ENCODE measurements around the gene CRTAC1.

CRTAC1 gene

DNA sequence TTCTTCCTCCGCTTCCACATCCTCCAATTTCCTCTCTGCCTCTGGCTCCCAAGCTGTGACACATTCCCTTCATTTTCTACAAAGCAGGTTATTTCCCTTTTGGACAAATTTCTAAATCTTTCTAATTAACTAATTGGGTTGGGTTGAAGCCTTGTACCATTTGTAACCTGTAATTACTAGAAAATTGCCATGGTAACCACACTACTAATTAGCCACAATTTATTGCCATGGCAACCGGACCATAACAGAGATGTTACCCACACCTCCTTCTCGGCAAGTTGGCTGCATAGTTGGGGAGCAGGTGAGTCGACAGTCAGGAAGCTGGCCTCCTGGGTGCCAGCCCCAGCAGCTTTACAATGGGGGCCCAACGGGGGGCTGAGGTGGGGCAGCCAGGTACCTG is 119.2 kb downstream of the CRTAC1 start:
- H3K4me3 Mint-ChIP-seq = no peak overlapping the region
- peaks cover 1% of the 10 kb centered on the region for H3K36me3 Mint-ChIP-seq (ENCODE audit: insufficient read depth)
- peaks cover 22% of the 10 kb centered on the region for H3K27me3 Mint-ChIP-seq
- no peak for DNase-seq (ENCODE audit: low spot score in 2 of 2)
- no peak for ATAC-seq (replicated peaks; ENCODE audit: extremely low read depth, poor library complexity, severe bottlenecking)
- no peaks in the 10 kb centered on the region for H3K9me3 Mint-ChIP-seq
- no peak overlapping the region for H3K27ac Mint-ChIP-seq (ENCODE audit: low read depth)
- peaks cover 9% of the 10 kb centered on the region for H3K4me1 Mint-ChIP-seq

DNA sequence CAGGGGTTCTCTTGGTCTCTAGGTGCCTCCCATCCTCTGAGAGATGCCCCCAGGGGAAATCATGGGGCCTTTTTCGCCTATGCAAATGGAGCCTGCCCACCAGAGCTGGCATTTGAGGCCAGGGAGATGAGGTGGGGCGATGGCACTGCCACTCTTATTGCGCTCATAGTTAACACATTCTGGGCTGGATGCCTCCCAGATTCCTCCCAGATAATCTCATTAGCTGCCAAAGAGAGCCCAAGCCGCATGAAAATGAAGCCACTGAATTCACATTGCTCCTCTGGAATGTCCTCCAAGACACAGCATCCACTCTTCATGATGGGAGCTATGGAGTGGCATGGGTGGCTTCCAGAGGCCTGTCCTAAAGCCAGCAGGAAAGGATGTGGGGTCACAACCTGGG is 119.8 kb downstream of the CRTAC1 start:
- peaks cover 1% of the 10 kb centered on the region for H3K36me3 Mint-ChIP-seq (ENCODE audit: insufficient read depth)
- H3K27me3 Mint-ChIP-seq = peaks cover 21% of the 10 kb centered on the region
- DNase-seq (ENCODE audit: low spot score in 2 of 2) (no peak), ATAC-seq (replicated peaks; ENCODE audit: extremely low read depth, poor library complexity, severe bottlenecking) (no peak)
- no peak overlapping the region for H3K4me3 Mint-ChIP-seq
- H3K9me3 Mint-ChIP-seq = no peaks in the 10 kb centered on the region
- no peak overlapping the region for H3K27ac Mint-ChIP-seq (ENCODE audit: low read depth)
- peaks cover 9% of the 10 kb centered on the region for H3K4me1 Mint-ChIP-seq

DNA sequence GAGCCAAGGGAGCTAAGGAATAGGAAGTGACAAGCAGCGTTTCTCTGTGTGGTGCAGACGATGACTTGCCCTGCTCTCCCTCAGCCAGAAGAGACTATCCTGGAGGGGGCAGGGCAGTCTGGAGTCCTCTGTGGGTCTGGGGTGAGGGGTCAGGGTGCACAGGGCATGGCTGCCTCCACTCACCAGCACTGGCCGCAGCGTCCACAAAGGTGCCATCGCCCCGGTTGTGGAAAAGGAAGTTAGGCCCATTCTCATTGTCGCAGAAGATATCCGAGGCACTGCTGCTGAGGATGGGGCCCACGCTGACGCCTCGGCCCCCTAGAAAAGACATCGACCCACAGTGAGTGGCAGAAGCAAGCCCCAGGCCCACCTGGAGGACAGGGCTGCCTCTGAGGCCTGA is 122.6 kb downstream of the CRTAC1 start:
- no peak for DNase-seq (ENCODE audit: low spot score in 2 of 2)
- Mint-ChIP-seq H3K9me3 (no peaks in the 10 kb centered on the region), H3K27ac (ENCODE audit: low read depth) (no peak overlapping the region), H3K36me3 (ENCODE audit: insufficient read depth) (peaks cover 1% of the 10 kb centered on the region), H3K4me3 (no peak overlapping the region), H3K4me1 (no peaks in the 10 kb centered on the region), H3K27me3 (peaks cover 43% of the 10 kb centered on the region)
- ATAC-seq (replicated peaks; ENCODE audit: extremely low read depth, poor library complexity, severe bottlenecking) = no peak

DNA sequence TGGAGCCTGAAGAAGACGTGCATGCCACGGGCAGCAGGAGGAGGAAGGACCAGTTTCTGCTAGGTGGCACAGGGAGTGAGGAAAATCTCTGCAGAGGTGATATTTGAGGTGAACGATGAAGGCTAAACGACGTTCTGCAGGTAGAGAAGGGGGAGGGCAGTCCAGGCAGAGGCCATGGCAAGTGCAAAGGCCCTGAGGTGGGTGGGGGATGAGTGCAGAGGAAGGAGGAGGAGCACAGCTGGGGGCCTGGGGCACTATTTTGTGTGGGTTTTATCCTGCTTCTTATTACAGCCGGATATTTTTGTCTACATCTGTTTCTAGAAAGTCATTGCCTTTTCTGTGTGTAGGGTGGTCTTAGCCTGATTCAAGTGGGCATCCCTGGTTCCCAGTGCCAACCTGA is 123.2 kb downstream of the CRTAC1 start:
- peaks cover 1% of the 10 kb centered on the region for H3K36me3 Mint-ChIP-seq (ENCODE audit: insufficient read depth)
- H3K9me3 Mint-ChIP-seq = no peaks in the 10 kb centered on the region

DNA sequence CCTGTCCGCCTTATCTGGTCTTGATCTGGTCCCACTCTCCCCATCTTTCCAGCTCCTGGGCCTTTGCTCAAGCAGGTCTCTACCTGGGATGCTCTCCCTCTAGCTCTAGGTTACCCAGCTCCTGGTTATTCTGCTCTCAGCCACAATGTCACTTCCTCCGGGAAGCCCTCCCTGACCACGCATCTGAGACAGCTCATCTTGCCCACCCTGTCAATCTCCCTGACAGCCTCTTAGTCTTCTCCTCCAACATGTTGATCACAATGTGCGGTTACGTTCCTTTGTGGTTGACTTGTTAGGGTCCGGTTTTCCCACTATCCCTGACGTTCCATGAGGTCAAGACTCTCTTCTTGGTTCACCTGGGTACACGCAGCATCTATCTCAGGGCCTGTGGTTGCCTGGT is 125.1 kb downstream of the CRTAC1 start:
- no peak overlapping the region for H3K27ac Mint-ChIP-seq (ENCODE audit: low read depth)
- H3K9me3 Mint-ChIP-seq = no peaks in the 10 kb centered on the region
- peaks cover 58% of the 10 kb centered on the region for H3K27me3 Mint-ChIP-seq

More for the DNA sequence above, 123.2 kb downstream of the CRTAC1 start:
- no peaks in the 10 kb centered on the region for H3K4me1 Mint-ChIP-seq
- no peak overlapping the region for H3K27ac Mint-ChIP-seq (ENCODE audit: low read depth)
- H3K27me3 Mint-ChIP-seq = peaks cover 47% of the 10 kb centered on the region
- ATAC-seq (replicated peaks; ENCODE audit: extremely low read depth, poor library complexity, severe bottlenecking) (no peak), DNase-seq (ENCODE audit: low spot score in 2 of 2) (no peak)
- H3K4me3 Mint-ChIP-seq = no peak overlapping the region

DNA sequence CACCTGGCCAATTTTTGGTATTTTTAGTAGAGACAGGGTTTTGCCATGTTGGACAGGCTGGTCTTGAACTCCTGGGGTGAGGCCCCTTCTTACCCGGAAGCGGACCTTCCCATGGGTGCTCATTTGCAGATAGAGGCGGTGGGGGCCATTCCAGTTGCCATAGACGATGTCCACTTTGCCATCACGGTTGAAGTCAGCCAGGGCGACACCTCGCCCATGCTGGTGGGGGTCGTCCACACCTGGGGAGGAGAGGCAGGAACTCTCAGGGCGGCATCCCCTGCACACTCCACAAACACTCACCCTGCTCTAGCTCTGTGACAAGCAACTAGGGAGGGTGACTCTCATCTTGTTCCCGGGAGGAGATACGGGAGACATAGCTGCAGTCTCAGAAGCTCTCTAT is 125.8 kb downstream of the CRTAC1 start:
- DNase-seq (ENCODE audit: low spot score in 2 of 2) (no peak), ATAC-seq (replicated peaks; ENCODE audit: extremely low read depth, poor library complexity, severe bottlenecking) (no peak)
- Mint-ChIP-seq H3K36me3 (ENCODE audit: insufficient read depth) (peaks cover 1% of the 10 kb centered on the region), H3K4me3 (no peak overlapping the region), H3K27me3 (peaks cover 58% of the 10 kb centered on the region), H3K4me1 (no peaks in the 10 kb centered on the region), H3K9me3 (no peaks in the 10 kb centered on the region), H3K27ac (ENCODE audit: low read depth) (no peak overlapping the region)

More for the DNA sequence above, 125.1 kb downstream of the CRTAC1 start:
- ATAC-seq (replicated peaks; ENCODE audit: extremely low read depth, poor library complexity, severe bottlenecking) = no peak
- peaks cover 1% of the 10 kb centered on the region for H3K36me3 Mint-ChIP-seq (ENCODE audit: insufficient read depth)
- no peak for DNase-seq (ENCODE audit: low spot score in 2 of 2)
- no peak overlapping the region for H3K4me3 Mint-ChIP-seq
- H3K4me1 Mint-ChIP-seq = no peaks in the 10 kb centered on the region

DNA sequence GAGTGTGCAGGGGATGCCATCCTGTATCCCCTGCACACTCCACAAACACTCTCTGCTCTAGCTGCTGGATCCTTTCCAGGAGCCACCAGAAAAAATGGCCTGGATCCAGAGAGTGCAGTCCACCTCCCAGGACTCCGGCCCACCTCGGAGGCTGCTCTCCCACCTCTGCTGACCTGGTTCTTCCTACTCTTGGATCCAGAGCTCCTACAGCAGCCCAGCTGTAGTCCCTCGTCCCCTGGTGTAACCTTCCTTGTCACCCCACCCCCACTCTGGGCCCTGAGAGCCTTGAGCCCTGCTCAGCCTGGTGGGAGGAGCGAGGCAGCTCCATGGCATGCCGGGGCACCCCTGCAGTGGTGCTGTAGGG is 126.4 kb downstream of the CRTAC1 start:
- ATAC-seq (replicated peaks; ENCODE audit: extremely low read depth, poor library complexity, severe bottlenecking) = no peak
- no peak for DNase-seq (ENCODE audit: low spot score in 2 of 2)
- Mint-ChIP-seq H3K27me3 (peaks cover 58% of the 10 kb centered on the region), H3K4me1 (no peaks in the 10 kb centered on the region), H3K9me3 (no peaks in the 10 kb centered on the region), H3K4me3 (no peak overlapping the region), H3K36me3 (ENCODE audit: insufficient read depth) (peaks cover 1% of the 10 kb centered on the region), H3K27ac (ENCODE audit: low read depth) (no peak overlapping the region)

DNA sequence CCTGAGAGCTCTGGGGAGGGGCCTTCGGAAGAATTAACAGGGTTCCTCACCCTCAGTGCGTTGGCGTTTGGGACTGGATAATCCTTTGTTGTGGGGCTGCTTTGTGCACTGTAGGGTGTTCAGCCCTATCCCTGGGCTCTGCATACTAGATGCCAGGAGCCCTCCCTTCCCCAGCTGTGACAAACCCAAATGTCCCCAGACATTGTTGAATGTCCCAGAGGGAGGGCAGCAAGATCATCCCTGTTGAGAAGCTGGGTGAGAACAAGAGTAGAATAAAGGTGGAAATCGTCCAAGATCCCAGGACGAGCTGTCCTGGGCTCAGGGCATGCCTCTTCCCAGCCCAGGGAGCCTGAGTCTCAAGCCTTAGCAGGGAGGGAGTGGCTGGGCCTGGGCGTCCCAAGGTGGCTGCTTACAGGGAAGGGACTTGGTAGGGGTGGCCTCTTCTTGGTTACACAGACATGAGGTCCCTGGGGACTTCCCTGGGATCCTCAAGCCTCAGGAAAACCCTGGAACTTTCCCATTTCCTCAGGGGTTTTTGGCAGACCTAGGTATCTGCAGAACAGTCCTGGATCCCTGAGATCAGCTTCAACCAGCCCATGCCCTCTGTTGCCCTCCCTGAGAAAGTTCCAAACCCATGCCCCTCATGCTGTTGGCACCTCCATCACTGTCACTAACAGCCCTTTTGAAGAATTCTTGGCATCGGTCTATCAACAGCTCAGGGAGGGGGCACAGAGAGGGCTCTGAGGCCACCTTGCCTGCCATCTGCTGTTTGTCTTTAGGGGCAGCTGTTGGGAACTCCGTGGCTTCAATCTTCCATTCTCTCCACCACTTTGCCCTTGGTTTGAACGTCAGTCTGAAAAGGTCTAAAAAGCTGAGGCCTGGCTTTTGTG is 127.0 kb downstream of the CRTAC1 start:
- Mint-ChIP-seq H3K36me3 (ENCODE audit: insufficient read depth) (peaks cover 1% of the 10 kb centered on the region), H3K9me3 (no peaks in the 10 kb centered on the region), H3K4me3 (no peak overlapping the region), H3K27ac (ENCODE audit: low read depth) (no peak overlapping the region), H3K4me1 (no peaks in the 10 kb centered on the region), H3K27me3 (peaks cover 58% of the 10 kb centered on the region)
- no peak for ATAC-seq (replicated peaks; ENCODE audit: extremely low read depth, poor library complexity, severe bottlenecking)
- DNase-seq (ENCODE audit: low spot score in 2 of 2) = no peak

DNA sequence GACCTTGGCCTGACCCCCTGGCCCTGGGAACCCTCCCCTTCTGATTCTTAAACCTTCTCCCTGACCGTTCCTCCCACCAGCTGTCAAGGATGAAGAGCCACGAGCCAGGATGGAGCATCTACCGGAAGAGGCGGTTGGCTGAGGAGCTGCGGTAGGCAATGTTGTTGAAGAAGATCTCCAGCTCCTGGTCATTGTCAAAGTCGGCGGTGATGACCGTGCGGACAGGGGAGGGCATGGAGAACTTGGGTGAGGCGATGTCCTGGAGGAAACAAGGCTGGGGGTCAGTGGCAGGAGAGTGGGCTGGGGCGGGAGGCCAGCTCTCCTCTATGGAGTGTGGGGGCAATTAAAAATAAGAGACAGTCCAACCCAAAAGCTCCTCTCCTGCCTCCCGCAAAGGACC is 129.0 kb downstream of the CRTAC1 start:
- no peak overlapping the region for H3K4me3 Mint-ChIP-seq
- H3K27ac Mint-ChIP-seq (ENCODE audit: low read depth) = no peak overlapping the region
- DNase-seq (ENCODE audit: low spot score in 2 of 2) (no peak), ATAC-seq (replicated peaks; ENCODE audit: extremely low read depth, poor library complexity, severe bottlenecking) (no peak)
- no peaks in the 10 kb centered on the region for H3K36me3 Mint-ChIP-seq (ENCODE audit: insufficient read depth)
- H3K27me3 Mint-ChIP-seq = peaks cover 45% of the 10 kb centered on the region
- H3K9me3 Mint-ChIP-seq = no peaks in the 10 kb centered on the region
- H3K4me1 Mint-ChIP-seq = no peaks in the 10 kb centered on the region

DNA sequence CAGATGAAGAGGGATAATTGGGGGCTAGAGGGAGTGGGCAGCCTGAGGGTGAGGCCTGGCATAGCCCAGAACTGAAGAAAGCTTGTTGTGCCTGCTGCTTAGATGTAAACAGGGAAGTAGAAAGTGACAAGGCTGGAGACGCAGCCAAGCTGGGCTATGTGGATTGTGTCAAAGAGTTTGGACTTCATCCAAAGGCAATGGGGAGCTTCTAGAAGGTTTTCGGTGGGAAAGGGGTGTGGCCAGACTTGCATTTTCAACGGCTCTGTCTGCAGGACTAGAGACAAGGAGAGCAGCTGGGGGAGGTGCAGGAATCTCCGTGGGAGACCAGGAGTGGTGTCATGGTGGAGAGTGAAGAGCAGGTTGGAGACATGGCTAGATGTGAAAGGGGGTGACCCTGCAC is 132.0 kb downstream of the CRTAC1 start:
- DNase-seq (ENCODE audit: low spot score in 2 of 2) = no peak
- no peak for ATAC-seq (replicated peaks; ENCODE audit: extremely low read depth, poor library complexity, severe bottlenecking)
- no peaks in the 10 kb centered on the region for H3K36me3 Mint-ChIP-seq (ENCODE audit: insufficient read depth)
- no peak overlapping the region for H3K27ac Mint-ChIP-seq (ENCODE audit: low read depth)
- H3K4me3 Mint-ChIP-seq = no peak overlapping the region
- no peaks in the 10 kb centered on the region for H3K9me3 Mint-ChIP-seq
- no peaks in the 10 kb centered on the region for H3K4me1 Mint-ChIP-seq
- peaks cover 48% of the 10 kb centered on the region for H3K27me3 Mint-ChIP-seq

DNA sequence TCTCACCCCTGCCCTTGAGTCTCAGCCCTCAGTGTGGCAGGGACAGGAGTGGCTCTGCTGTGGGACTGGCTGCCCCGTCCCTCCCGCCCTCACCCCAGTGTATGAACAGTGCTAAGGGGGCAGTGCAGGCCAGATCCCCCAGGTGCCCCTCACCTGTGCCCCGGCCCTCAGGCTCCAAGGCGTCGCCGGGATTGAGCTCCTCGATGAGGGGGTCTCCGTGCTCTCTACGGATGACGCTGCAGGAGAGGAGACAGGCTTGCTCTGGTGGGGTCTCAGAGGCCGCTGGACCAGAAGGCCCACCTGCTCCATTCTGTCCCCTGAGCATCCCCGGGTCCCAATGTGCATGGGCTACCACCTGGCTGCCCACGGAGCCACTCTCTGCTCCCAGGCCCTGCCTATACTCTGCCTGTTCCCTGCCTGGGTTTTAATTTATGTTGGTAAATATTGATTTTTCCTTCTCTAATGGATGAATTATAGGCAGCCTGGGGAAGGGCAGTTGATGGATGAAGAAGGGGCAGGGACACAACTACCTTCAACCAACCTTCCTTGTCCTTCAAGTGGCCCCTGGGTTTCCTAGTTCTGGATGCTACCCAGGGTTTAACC is 133.6 kb downstream of the CRTAC1 start:
- no peaks in the 10 kb centered on the region for H3K4me1 Mint-ChIP-seq
- H3K4me3 Mint-ChIP-seq = no peak overlapping the region
- peaks cover 42% of the 10 kb centered on the region for H3K27me3 Mint-ChIP-seq
- no peaks in the 10 kb centered on the region for H3K9me3 Mint-ChIP-seq
- no peaks in the 10 kb centered on the region for H3K36me3 Mint-ChIP-seq (ENCODE audit: insufficient read depth)
- no peak for ATAC-seq (replicated peaks; ENCODE audit: extremely low read depth, poor library complexity, severe bottlenecking)
- no peak for DNase-seq (ENCODE audit: low spot score in 2 of 2)
- H3K27ac Mint-ChIP-seq (ENCODE audit: low read depth) = no peak overlapping the region

DNA sequence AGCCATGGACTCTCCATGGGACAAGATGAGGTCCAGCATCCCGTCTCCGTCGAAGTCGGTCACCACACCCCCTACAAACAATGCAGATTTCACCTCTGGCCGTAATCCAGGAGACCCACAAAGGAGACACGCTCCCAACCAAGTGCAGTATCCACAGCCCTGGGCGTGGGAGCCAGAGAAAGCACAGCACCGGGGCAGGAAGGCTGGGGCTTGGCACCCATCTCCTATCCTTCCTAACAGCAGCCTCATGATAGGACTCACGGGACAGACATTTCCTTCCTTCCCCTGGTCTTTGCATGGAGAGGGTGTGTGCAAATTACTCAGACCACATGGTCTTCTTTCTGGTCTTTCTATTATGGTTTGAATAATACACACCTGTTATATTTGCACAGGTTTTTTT is 134.5 kb downstream of the CRTAC1 start:
- H3K4me3 Mint-ChIP-seq = no peak overlapping the region
- H3K9me3 Mint-ChIP-seq = no peaks in the 10 kb centered on the region
- no peak for ATAC-seq (replicated peaks; ENCODE audit: extremely low read depth, poor library complexity, severe bottlenecking)
- H3K27ac Mint-ChIP-seq (ENCODE audit: low read depth) = no peak overlapping the region
- no peaks in the 10 kb centered on the region for H3K4me1 Mint-ChIP-seq
- no peak for DNase-seq (ENCODE audit: low spot score in 2 of 2)
- H3K27me3 Mint-ChIP-seq = peaks cover 41% of the 10 kb centered on the region
- H3K36me3 Mint-ChIP-seq (ENCODE audit: insufficient read depth) = no peaks in the 10 kb centered on the region

DNA sequence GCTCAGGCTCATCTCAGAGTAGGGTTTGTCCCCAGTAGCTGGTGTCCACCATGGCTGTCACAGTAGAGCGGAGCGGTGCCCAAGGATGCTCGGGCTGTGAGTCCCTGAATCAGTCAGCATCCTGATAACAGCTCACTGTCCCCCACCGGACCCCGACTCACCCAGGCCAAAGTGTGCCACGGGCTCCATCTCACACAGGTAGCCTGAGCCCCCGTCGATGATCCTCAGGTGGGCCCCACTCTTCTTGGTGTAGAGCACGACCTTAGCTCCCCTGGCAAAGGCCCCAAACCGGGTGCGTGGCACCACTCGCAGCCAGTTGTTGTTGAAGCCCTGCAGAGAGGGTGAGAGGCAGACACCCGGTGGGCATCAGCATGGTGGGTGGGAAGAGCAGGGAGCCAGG is 135.3 kb downstream of the CRTAC1 start:
- Mint-ChIP-seq H3K4me3 (no peak overlapping the region), H3K9me3 (no peaks in the 10 kb centered on the region), H3K36me3 (ENCODE audit: insufficient read depth) (no peaks in the 10 kb centered on the region), H3K27me3 (peaks cover 39% of the 10 kb centered on the region), H3K27ac (ENCODE audit: low read depth) (no peak overlapping the region), H3K4me1 (no peaks in the 10 kb centered on the region)
- DNase-seq (ENCODE audit: low spot score in 2 of 2) (no peak), ATAC-seq (replicated peaks; ENCODE audit: extremely low read depth, poor library complexity, severe bottlenecking) (no peak)
